ENCODE data around the gene HS6ST3. TPM values are rescaled to one million over a fixed set of nuclear protein-coding genes. Genes with fewer than 3 reads are reported as not detected.

HS6ST3 gene
- total and polyA plus RNA-seq, 10 donors, result 0.03 TPM; not detected in 9

GRCh38 chr13:96804174-96804573 lies 714.3 kb downstream of the HS6ST3 start:
- Histone ChIP-seq H3K4me1 (no peaks in the 10 kb centered on the region), H3K9me3 (no peaks in the 10 kb centered on the region), H3K27ac (no peak overlapping the region), H3K36me3 (no peaks in the 10 kb centered on the region), H3K27me3 (replicated peaks in 1 of 7) (no peaks in the 10 kb centered on the region), H3K4me3 (no peak overlapping the region)
- TF ChIP-seq POLR2AphosphoS5 (IDR thresholded peaks at IDR 0.05) (no peak), POLR2A (IDR thresholded peaks at IDR 0.05) (no peak)
- TF ChIP-seq, protein P1, sequence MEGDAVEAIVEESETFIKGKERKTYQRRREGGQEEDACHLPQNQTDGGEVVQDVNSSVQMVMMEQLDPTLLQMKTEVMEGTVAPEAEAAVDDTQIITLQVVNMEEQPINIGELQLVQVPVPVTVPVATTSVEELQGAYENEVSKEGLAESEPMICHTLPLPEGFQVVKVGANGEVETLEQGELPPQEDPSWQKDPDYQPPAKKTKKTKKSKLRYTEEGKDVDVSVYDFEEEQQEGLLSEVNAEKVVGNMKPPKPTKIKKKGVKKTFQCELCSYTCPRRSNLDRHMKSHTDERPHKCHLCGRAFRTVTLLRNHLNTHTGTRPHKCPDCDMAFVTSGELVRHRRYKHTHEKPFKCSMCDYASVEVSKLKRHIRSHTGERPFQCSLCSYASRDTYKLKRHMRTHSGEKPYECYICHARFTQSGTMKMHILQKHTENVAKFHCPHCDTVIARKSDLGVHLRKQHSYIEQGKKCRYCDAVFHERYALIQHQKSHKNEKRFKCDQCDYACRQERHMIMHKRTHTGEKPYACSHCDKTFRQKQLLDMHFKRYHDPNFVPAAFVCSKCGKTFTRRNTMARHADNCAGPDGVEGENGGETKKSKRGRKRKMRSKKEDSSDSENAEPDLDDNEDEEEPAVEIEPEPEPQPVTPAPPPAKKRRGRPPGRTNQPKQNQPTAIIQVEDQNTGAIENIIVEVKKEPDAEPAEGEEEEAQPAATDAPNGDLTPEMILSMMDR (IDR thresholded peaks at IDR 0.05 in 8 of 11, conservative IDR thresholded peaks at IDR 0.05 in 3 of 11), result no peak
- DNase-seq, result no peak
- intact Hi-C loops (cut with DNase I; ENCODE audit: low total_unique reads), result no loop called here
- WGBS, 5 donors, result 81 to 88% (median 86%) methylated on average over 6 of the region's 6 CpGs

DNA sequence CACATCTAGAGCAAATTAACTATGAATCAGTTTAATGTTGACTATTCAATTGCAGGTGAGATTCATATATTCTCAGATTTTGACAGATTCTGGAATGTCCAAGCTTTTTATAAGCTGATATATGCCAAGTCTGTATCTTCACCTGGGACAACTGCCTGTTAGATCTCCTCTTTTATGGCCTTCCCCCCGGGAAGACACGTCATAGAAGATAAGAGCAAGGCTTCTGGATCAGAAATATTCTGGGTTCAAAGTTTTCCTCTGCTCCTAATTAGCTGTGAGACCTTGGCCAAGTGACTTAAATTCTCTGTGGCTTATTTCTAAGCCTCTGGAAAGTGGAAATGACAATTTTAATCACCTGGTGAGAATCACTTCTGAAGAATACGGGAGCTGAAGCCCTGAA lies 716.8 kb downstream of the HS6ST3 start:
- intact Hi-C loops (cut with DNase I; ENCODE audit: low total_unique reads), result no loop called here
- TF ChIP-seq POLR2AphosphoS5 (IDR thresholded peaks at IDR 0.05), result no peak
- TF ChIP-seq, protein P1 (IDR thresholded peaks at IDR 0.05 in 8 of 11, conservative IDR thresholded peaks at IDR 0.05 in 3 of 11), result no peak
- TF ChIP-seq POLR2A (IDR thresholded peaks at IDR 0.05), result no peak
- no peak overlapping the region for H3K27ac ChIP-seq
- no peak for DNase-seq
- H3K36me3 ChIP-seq, result no peaks in the 10 kb centered on the region
- no peaks in the 10 kb centered on the region for H3K4me1 ChIP-seq
- WGBS, 5 donors, result 75 to 90% (median 82%) methylated on average over 3 of the region's 3 CpGs
- no peak overlapping the region for H3K4me3 ChIP-seq
- H3K9me3 ChIP-seq, result no peaks in the 10 kb centered on the region
- H3K27me3 ChIP-seq (replicated peaks in 1 of 7), result no peaks in the 10 kb centered on the region

DNA sequence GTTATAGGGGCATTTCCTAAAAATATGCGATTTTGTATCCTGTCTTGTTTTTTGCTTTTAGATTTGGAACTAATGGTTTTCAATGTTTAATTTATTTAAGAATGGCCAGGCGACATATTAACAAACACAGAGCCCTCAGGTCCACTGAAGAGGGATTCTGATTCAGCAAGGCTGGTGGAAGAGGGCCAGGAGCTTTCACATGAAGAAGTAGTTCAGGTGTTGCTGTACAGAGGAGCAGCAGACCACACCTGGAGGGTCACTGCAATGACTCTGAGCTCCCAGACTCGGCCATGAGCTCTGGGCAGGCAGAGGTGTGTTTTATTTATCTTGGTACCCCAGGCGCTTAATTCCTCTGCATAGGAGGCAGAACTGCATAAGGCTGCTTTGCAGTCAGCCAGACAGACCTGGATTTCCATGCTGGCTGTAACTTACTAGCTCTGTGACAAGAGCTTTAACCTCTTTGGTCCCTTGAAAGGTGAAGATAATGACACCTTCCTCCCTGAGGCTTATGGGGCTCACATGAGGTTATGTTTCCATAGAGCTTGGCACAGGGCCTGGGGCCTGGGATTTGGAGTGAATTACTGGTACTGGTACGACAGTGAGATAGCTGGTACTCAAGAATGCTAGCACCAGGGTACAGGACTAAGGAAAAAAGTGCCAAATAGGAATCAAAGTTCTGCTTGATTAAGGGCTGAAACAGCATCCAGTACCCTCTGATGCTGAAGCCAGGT lies 719.6 kb downstream of the HS6ST3 start:
- Histone ChIP-seq H3K36me3 (no peaks in the 10 kb centered on the region), H3K4me1 (no peaks in the 10 kb centered on the region), H3K27ac (no peak overlapping the region), H3K4me3 (no peak overlapping the region), H3K27me3 (replicated peaks in 1 of 7) (no peaks in the 10 kb centered on the region), H3K9me3 (peaks cover 0 to 6% (median 0%) of the 10 kb centered on the region in 8 donors)
- 72 to 91% (median 78%) methylated on average over 5 of the region's 5 CpGs for WGBS, 5 donors
- TF ChIP-seq POLR2A (IDR thresholded peaks at IDR 0.05), result no peak
- intact Hi-C loops (cut with DNase I; ENCODE audit: low total_unique reads), result no loop called here
- no peak for DNase-seq

- Histone ChIP-seq H3K27me3 (replicated peaks in 1 of 7) (no peaks in the 10 kb centered on the region), H3K4me1 (no peaks in the 10 kb centered on the region), H3K9me3 (peaks cover 0 to 10% (median 0%) of the 10 kb centered on the region in 8 donors), H3K36me3 (no peaks in the 10 kb centered on the region), H3K4me3 (no peak overlapping the region), H3K27ac (no peak overlapping the region)
- WGBS, 5 donors, result 52 to 74% (median 62%) methylated on average over 4 of the region's 4 CpGs
- intact Hi-C loops (cut with DNase I; ENCODE audit: low total_unique reads), result no loop called here
- no peak for DNase-seq
- TF ChIP-seq POLR2A (IDR thresholded peaks at IDR 0.05) (no peak), POLR2AphosphoS5 (IDR thresholded peaks at IDR 0.05) (no peak)
- TF ChIP-seq, protein P1 (IDR thresholded peaks at IDR 0.05 in 8 of 11, conservative IDR thresholded peaks at IDR 0.05 in 3 of 11), result no peak
These were observed 720.2 kb downstream of the HS6ST3 start for GRCh38 chr13:96810104-96810503.

All from spleen (tissue), 11 donors.